ENCODE data around the gene COMMD6.

GRCh38 chr13:75558145-75558840 is 20.7 kb upstream of the COMMD6 start:
- TF ChIP-seq ZNF274 (IDR thresholded peaks at IDR 0.05; ENCODE audit: low read depth, low read length) (no peak), SUZ12 (IDR thresholded peaks at IDR 0.05; ENCODE audit: extremely low read depth, insufficient read depth, insufficient read length) (no peak), YY1 (IDR thresholded peaks at IDR 0.05; ENCODE audit: insufficient read depth, insufficient read length) (no peak)

Data from NT2/D1 (cell line).